Stimulated activated CD4-positive, alpha-beta T cell treated with anti-CD3 and anti-CD28 coated beads, Interleukin-2, amount 100 ng/mL, for 4 hours (primary cell): Measurements from ENCODE around the gene PRR5.
A peak's percentile ranks its signal among the peaks of the same experiment; 100 is the strongest.
"Not testable (repeated sequence)": the region's sequence is repeated elsewhere in the genome, so short reads cannot be mapped to it uniquely, and the experiment has no call there.

Source experiments
- DNase-seq: peaks from one replicate; pipeline ENCODE4 v3.0.0-alpha.2; 2020; ENCODE audit warnings: low read depth

Gene PRR5

DNA sequence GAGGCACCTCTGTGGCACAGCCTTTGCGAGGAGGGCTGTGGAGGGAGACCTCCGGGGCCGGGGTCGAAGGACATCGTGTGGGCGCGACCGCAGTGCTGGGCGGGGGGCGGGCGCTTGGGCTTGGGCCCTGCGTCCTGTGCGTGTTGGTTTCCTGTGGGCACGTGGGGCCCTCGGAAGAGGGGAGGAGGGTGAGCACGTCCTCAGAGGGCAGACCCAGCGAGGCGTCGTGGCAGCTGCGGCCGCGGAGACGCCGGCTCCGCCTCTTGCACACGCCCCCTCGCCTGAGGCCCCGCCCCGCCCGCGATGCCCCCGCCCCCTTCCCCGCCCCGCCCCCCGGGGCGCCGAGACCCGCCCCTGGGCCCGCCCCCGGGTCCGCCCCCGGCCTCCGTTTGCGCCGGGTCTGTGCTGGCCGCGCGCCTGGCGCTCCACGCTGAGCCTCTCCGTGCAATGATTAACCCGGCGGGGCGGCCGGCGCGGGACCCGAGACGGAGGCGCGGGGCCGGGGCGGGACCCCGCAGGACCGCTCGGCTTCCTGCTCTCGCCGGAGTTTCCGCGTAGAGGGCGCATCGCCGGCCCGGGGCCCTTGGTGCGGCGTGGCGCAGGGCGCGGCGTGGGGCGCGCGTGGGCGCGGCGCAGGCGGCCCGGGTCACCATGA lies at the start of gene PRR5:
PRR5 (plus strand) TSS at position 381 of the 655 bp plus-strand sequence; CDS start at position 652, 271 bp downstream.
- peak; percentile 71 for DNase-seq

DNA sequence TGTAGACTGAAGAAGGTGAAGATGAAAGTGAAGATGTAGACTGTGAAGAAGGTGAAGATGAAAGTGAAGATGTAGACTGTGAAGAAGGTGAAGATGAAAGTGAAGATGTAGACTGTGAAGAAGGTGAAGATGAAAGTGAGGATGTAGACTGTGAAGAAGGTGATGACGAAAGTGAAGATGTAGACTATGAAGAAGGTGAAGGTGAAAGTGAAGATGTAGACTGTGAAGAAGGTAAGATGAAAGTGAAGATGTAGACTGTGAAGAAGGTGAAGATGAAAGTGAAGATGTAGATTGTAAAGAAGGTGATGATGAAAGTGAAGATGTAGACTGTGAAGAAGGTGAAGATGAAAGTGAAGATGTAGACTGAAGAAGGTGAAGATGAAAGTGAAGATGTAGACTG lies 49.1 kb upstream of the PRR5 start:
- not testable (repeated sequence) for DNase-seq

GRCh38 chr22:44658311-44658953 lies 43.6 kb upstream of the PRR5 start:
- DNase-seq: no peak

DNA sequence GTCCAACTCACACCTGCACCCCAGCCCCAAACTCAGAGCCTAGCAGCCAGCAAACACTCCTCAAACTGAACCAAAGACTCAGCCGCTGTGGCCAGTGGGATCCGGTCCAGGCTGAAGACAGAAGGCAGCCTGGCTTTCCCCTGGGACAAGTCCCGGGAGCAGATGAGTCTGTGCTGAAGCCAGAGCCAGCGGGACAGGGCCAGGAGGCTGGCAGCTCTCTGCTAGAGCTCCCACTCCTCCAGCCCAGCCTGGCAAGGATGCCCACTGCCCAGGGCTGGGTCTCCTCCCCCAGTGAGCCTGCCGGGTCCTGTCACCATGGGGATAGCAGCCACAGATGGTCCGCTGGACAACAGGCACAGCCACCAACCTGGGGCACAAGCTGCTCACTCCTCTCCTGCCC lies 42.9 kb upstream of the PRR5 start:
- no peak for DNase-seq

- no peak for DNase-seq
Observed at GRCh38 chr22:44660051-44660830, 41.8 kb upstream of the PRR5 start.

DNA sequence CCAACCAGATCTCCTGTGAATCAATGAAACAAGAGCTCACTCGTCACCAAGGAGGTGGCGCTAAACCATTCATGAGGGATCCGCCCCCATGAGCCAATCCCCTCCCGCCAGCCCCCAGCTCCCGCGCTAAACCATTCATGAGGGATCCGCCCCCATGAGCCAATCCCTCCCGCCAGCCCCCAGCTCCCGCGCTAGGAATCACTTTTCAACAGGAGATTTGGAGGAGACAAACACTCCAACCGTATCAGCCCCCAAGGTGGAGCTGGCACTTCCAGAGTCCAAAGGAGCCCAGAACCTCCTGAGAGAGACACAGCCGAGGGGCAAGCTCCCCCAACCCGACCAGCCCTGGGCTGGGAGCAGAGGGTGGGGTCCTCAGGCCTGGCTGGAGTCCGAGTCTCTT lies 40.9 kb upstream of the PRR5 start:
- no peak for DNase-seq

GRCh38 chr22:44661659-44662569 lies 40.1 kb upstream of the PRR5 start:
- DNase-seq: no peak

DNA sequence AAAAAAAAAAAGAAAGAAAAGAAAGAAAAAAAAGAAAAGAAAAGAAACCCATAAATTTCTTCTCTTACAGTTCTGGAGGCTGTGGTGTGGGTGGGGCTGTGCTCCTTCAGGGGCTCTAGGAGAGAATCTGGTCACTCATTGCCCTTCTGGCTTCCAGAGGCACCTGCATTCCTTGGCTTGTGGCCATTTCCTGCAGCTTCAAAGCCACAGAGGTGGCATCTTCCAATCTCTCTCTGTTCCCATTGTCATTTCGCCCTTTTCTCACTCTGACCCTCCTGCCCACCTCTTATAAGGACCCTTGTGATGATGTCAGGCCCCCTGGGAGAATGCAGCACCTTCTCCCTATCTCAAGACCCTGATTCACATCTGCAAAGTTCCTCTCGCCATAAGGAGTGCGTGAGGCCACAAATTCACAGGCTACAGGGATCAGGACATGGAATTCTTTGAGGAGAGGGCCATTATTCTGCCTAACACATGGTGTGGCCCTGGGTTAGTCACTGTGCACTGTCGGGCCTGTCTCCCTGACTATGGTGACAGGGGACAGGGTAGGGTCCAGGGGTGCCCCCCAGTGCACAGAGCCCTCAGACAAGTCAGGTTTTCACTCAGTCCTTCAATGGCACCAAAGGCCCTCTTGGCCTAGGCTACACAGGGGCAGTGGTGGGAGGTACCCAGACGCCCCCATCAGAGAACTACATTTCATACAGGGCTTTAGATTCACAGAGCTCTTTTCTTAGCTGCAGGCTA lies 38.6 kb upstream of the PRR5 start:
- no peak for DNase-seq

DNA sequence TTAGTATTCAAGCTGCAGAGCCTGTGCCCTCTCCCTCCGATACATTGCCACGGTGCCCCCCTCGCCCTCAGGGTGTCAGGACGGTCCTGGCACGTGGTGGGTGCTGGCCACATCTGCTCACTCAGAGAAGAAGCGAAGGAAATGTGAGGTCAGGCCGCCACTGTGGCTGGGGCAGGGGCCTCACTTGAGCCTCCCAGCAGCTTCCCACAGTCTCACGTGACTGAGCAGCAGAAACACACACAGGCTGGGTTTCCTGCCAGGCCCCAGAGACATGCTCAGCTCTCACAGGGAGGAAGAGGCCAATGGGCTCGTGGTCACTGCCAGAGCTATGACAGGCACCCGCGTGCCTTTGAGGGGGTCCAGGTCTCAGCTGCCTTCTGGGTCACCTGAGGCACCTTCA lies 37.9 kb upstream of the PRR5 start:
- DNase-seq: no peak

DNA sequence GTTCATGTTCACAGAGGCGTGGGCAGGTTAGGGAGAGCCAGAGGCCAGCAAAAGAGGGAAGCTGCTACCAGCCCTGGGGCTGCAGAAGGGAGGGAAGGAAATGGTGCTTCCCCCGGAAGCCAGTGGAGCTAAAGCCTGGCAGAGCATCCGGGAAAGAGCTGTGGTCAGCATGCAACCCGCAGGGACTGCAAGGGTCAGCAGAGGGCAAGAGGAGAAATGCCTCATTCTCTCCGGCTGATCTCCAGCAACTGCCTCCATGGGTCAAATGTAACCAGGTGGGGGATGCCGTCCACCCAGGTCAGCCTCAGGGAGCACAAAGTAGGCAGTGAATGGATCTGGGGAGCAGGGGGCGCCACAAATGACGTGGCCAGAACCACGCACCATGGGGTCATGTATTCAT lies 36.9 kb upstream of the PRR5 start:
- DNase-seq: no peak

GRCh38 chr22:44666207-44666585 lies 35.8 kb upstream of the PRR5 start:
- DNase-seq: no peak

GRCh38 chr22:44667276-44667675 lies 34.7 kb upstream of the PRR5 start:
- no peak for DNase-seq

DNA sequence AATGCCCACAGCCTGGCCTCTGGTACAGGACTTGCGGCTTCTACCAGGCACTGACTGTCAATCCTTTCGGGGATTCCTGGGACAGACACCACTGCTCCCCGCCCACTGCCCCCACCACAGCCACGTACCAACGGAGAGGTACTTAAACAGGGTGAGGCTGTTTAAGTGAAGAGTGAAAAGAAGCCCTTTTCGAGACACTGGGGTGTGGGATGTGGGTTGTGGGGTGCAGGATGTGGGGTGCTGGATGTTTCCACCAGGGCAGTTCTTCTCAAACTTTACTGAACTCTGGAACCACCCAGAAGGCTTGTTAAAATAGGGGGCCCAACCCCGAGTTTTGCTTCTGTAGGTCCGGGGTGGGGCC lies 34.2 kb upstream of the PRR5 start:
- peak; percentile 31 for DNase-seq

GRCh38 chr22:44668190-44668885 lies 33.7 kb upstream of the PRR5 start:
- DNase-seq: peak; percentile 12

DNA sequence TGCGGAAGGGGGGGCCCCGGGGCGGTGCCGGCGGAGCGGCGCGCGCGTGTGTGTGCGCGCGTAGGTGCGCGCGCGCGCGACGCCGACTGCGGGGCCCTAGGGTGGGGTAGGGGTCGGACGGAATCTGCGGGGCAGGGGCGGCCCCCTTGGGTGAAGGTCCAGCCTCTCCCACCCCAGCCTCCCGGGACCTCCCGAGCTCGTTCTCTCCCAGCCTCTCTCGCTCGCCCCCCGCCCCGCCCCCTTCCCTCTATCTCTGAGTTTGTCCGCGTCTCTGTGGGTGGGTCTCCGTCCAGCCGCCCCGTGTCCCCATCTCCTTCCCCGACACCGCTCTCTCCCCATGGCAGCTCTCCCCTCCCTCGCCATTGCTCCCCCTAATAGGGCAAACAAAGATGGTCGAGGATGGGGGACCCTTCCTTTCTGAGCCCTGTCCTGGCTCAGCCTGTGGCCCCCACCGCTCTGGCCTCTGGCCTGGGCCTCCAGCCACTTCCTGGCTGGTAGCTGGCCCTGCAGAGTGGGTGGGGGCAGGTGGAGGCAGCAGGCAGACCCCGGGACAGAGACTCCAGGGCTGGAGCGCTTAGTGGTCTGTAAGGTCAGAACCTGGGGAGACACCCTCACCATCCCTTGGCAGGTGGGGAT lies 33.0 kb upstream of the PRR5 start:
- DNase-seq: no peak

DNA sequence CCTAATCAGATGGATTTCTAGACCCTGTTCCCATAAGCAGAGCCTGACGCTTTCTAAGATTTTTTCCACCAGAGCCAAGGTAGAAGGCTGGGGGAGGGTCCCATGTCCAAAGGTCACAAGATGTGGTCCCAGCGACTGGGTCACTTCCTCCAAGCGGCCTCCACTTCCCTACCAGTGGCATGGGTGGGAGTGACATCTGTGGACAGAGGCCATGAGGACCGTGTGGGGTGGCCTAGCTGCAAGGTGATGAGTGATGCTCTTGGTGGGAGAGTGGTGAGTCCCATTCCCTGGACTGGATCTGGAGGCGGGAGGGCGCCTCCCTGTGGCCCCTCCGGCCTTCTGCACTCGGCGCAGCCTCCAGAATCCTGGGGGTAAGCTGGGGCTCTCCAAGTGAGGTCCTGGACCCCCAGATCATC lies 32.4 kb upstream of the PRR5 start:
- DNase-seq: no peak

- DNase-seq: no peak
Observed at GRCh38 chr22:44670220-44670988, 31.6 kb upstream of the PRR5 start.

- no peak for DNase-seq
Observed at GRCh38 chr22:44671742-44672141, 30.3 kb upstream of the PRR5 start.

GRCh38 chr22:44672632-44673031 lies 29.4 kb upstream of the PRR5 start:
- no peak for DNase-seq

DNA sequence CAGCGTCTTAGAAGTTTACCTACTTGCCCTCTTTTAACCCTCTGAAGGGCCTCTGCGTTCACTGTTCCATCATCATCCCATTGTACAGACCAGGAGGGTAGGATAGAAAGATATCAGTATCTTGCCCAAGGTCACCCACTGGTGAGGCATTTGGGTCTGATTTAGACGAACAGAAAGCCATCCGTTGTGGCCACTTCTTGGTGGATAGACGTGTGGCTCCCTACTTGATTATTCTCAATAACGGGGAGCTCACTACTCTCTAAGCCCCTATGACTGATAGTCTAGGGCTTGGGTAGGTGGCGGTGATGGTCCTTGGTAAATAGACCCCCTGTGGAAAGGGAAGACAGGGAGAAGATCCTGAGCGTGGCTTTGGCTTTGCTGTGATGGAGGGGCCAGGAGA lies 28.6 kb upstream of the PRR5 start:
- no peak for DNase-seq
